H9 (cell line): ENCODE results near the gene MME. TPM values are rescaled to one million over a fixed set of nuclear protein-coding genes. Genes with fewer than 3 reads are reported as not detected.

Experiments
- DNase-seq: peaks from one replicate; pipeline ENCODE4 v3.0.0-alpha.2; 2017
- H2AFZ ChIP-seq: one replicate; pipeline ENCODE4 v1.6.1; 2013; ENCODE audit warnings: mild to moderate bottlenecking, low read length, control low read depth, moderate library complexity
- H2AK5ac ChIP-seq: 2 replicates; pipeline ENCODE4 v1.6.1; 2013; ENCODE audit warnings: low read length, control low read depth, mixed read lengths; ENCODE audit not compliant: insufficient read length
- H2BK120ac ChIP-seq: one replicate; pipeline ENCODE4 v1.6.1; 2013; ENCODE audit warnings: low read depth, mild to moderate bottlenecking, low read length, control low read depth, inconsistent platforms; ENCODE audit not compliant: poor library complexity, severe bottlenecking
- H2BK12ac ChIP-seq: 2 replicates; pipeline ENCODE4 v1.6.1; 2013; ENCODE audit warnings: low read length, control low read depth, mixed read lengths, low read depth; ENCODE audit not compliant: insufficient read length
- H2BK15ac ChIP-seq: 2 replicates; pipeline ENCODE4 v1.6.1; 2013; ENCODE audit warnings: low read depth, low read length, control low read depth
- H2BK20ac ChIP-seq: one replicate; pipeline ENCODE4 v1.6.1; 2013; ENCODE audit warnings: low read depth, mild to moderate bottlenecking, low read length, control low read depth, inconsistent platforms; ENCODE audit not compliant: poor library complexity, severe bottlenecking
- H2BK5ac ChIP-seq: 2 replicates; pipeline ENCODE4 v1.6.1; 2013; ENCODE audit warnings: low read length, control low read depth, mixed read lengths; ENCODE audit not compliant: insufficient read length
- H3K14ac ChIP-seq: 2 replicates; pipeline ENCODE4 v1.6.1; 2013; ENCODE audit warnings: low read length, control low read depth; ENCODE audit not compliant: insufficient read depth
- H3K18ac ChIP-seq: 2 replicates; pipeline ENCODE4 v1.6.1; 2013; ENCODE audit warnings: low read depth, mild to moderate bottlenecking, mixed read lengths, low read length, control low read depth; ENCODE audit not compliant: insufficient read length
- H3K23ac ChIP-seq: 2 replicates; pipeline ENCODE4 v1.6.1; 2013; ENCODE audit warnings: low read length, control low read depth, mixed read lengths, low read depth; ENCODE audit not compliant: insufficient read length
- H3K23me2 ChIP-seq: 2 replicates; pipeline ENCODE4 v1.6.1; 2013; ENCODE audit warnings: low read depth, mild to moderate bottlenecking, mixed read lengths, low read length, control low read depth; ENCODE audit not compliant: insufficient read length, poor library complexity, severe bottlenecking
- H3K27ac ChIP-seq: 2 replicates; pipeline ENCODE4 v1.5.1; 2013; ENCODE audit warnings: low read length, control low read depth, mixed read lengths, low read depth; ENCODE audit not compliant: insufficient read length
- H3K27me3 ChIP-seq: 2 replicates; pipeline ENCODE4 v1.6.1; 2013; ENCODE audit warnings: low read length, control low read depth, inconsistent platforms; ENCODE audit not compliant: insufficient read depth
- H3K4ac ChIP-seq: 2 replicates; pipeline ENCODE4 v1.6.1; 2013; ENCODE audit warnings: low read depth, mild to moderate bottlenecking, control low read depth, inconsistent platforms, low read length, moderate library complexity
- H3K4me1 ChIP-seq: 2 replicates; pipeline ENCODE4 v1.6.1; 2013; ENCODE audit warnings: low read length, control low read depth, inconsistent platforms; ENCODE audit not compliant: insufficient read depth
- H3K4me2 ChIP-seq: 2 replicates; pipeline ENCODE4 v1.6.1; 2013; ENCODE audit warnings: low read length, control low read depth, mixed read lengths; ENCODE audit not compliant: insufficient read length, insufficient read depth
- H3K56ac ChIP-seq: 2 replicates; pipeline ENCODE4 v1.6.1; 2013; ENCODE audit warnings: low read depth, mild to moderate bottlenecking, mixed read lengths, low read length, control low read depth; ENCODE audit not compliant: insufficient read length
- H3K79me1 ChIP-seq: 2 replicates; pipeline ENCODE4 v1.6.1; 2013; ENCODE audit warnings: low read depth, mild to moderate bottlenecking, moderate library complexity, low read length, control low read depth, inconsistent platforms; ENCODE audit not compliant: insufficient read depth, poor library complexity, severe bottlenecking
- H3K79me2 ChIP-seq: 2 replicates; pipeline ENCODE4 v1.6.1; 2013; ENCODE audit warnings: low read length, control low read depth, inconsistent platforms; ENCODE audit not compliant: insufficient read depth
- H3K9ac ChIP-seq: 2 replicates; pipeline ENCODE4 v1.6.1; 2013; ENCODE audit warnings: low read length, control low read depth, mixed read lengths; ENCODE audit not compliant: insufficient read length; ENCODE audit errors: extremely low read depth
- H3K9me3 ChIP-seq: one replicate; pipeline ENCODE4 v1.6.1; 2013; ENCODE audit warnings: low read depth, low read length, inconsistent platforms; ENCODE audit not compliant: control insufficient read depth
- H3T11ph ChIP-seq: one replicate; pipeline ENCODE4 v1.6.1; 2013; ENCODE audit warnings: mild to moderate bottlenecking, low read length, control low read depth, inconsistent platforms
- H4K20me1 ChIP-seq: one replicate; pipeline ENCODE4 v1.6.1; 2013; ENCODE audit not compliant: control insufficient read depth, insufficient read length, insufficient read depth
- H4K5ac ChIP-seq: 2 replicates; pipeline ENCODE4 v1.6.1; 2013; ENCODE audit warnings: low read depth, mild to moderate bottlenecking, mixed read lengths, low read length, control low read depth; ENCODE audit not compliant: insufficient read length
- H4K8ac ChIP-seq: replicated peaks from 2 replicates; pipeline ENCODE4 v1.6.1; 2013; ENCODE audit warnings: low read length, control low read depth, mixed read lengths, low read depth; ENCODE audit not compliant: insufficient read length
- H4K91ac ChIP-seq: 2 replicates; pipeline ENCODE4 v1.6.1; 2013; ENCODE audit warnings: low read depth, mild to moderate bottlenecking, moderate library complexity, mixed read lengths, low read length, control low read depth; ENCODE audit not compliant: insufficient read length
- H3K27ac Mint-ChIP-seq, 3 experiments: 2 replicates in 2 of 3; 3 replicates in 1 of 3; pipeline ENCODE4 v1.8.0; 2020 to 2021; ENCODE audit warnings: mixed read lengths in 3 of 3, mild to moderate bottlenecking in 1 of 3, moderate library complexity in 1 of 3
- H3K27me3 Mint-ChIP-seq: 2 replicates; pipeline ENCODE4 v1.8.0; 2021; ENCODE audit warnings: low read depth, mild to moderate bottlenecking, moderate library complexity, mixed read lengths
- H3K36me3 Mint-ChIP-seq, 3 experiments: 2 replicates in 2 of 3; 3 replicates in 1 of 3; pipeline ENCODE4 v1.8.0; 2020 to 2021; ENCODE audit warnings: low read depth in 3 of 3, mixed read lengths in 3 of 3; ENCODE audit not compliant: insufficient read depth in 1 of 3
- H3K4me1 Mint-ChIP-seq, 2 experiments: 2 replicates each; pipeline ENCODE4 v1.8.0; 2020; ENCODE audit warnings: mixed read lengths in 2 of 2
- H3K4me3 Mint-ChIP-seq, 2 experiments: 2 replicates in 1 of 2; 3 replicates in 1 of 2; pipeline ENCODE4 v1.8.0; 2020 to 2021; ENCODE audit warnings: mild to moderate bottlenecking in 2 of 2, mixed read lengths in 2 of 2, moderate library complexity in 1 of 2
- H3K9me3 Mint-ChIP-seq, 2 experiments: 2 replicates in 1 of 2; 3 replicates in 1 of 2; pipeline ENCODE4 v1.8.0; 2020; ENCODE audit warnings: mild to moderate bottlenecking in 2 of 2, mixed read lengths in 2 of 2, moderate library complexity in 1 of 2
- CTCF ChIP-seq: fragments of 200-600 bp; sonication (generic); conservative IDR thresholded peaks from 3 replicates; pipeline ENCODE4 v1.8.0; 2021; ENCODE audit warnings: antibody characterized with exemption, mild to moderate bottlenecking
- WGBS: extraction: QIAGEN DNeasy Blood & Tissue Kit; methylation state at CpG from one replicate; pipeline ENCODE4 v1.1.7; 2013; ENCODE audit warnings: missing lambda C conversion rate, low lambda C conversion rate, mixed read lengths; ENCODE audit not compliant: insufficient read length; ENCODE audit errors: extremely low coverage; 5-methylcytosine and 5-hydroxymethylcytosine counted together
- total RNA-seq: library from RNA; stranded (reverse); gene quantifications from 2 replicates; pipeline ENCODE4 v1.2.1, GENCODE V29; 2021

MME gene
- total RNA-seq, 1 experiment from 2014 or later = 16.4 TPM

- Histone ChIP-seq H3K79me2 (no peaks in the 10 kb centered on the region), H3K4me1 (no peaks in the 10 kb centered on the region), H2BK15ac (no peak overlapping the region), H3K14ac (no peak overlapping the region), H4K20me1 (no peaks in the 10 kb centered on the region), H3K9ac (no peak overlapping the region), H3K23me2 (no peaks in the 10 kb centered on the region), H3K27ac (no peak overlapping the region), H2BK12ac (no peak overlapping the region), H3K18ac (no peak overlapping the region), H2AFZ (no peak overlapping the region), H3K23ac (no peak overlapping the region), H3K4ac (no peak overlapping the region), H3K9me3 (no peaks in the 10 kb centered on the region), H3K79me1 (no peaks in the 10 kb centered on the region), H2BK5ac (no peak overlapping the region), H4K5ac (no peak overlapping the region), H4K91ac (no peak overlapping the region), H2AK5ac (no peak overlapping the region), H3K27me3 (no peaks in the 10 kb centered on the region), H3K56ac (no peak overlapping the region), H2BK20ac (no peak overlapping the region), H4K8ac (no peak overlapping the region), H2BK120ac (no peak overlapping the region), H3T11ph (no peak overlapping the region), H3K4me2 (no peak overlapping the region)
- Mint-ChIP-seq H3K9me3 (no peaks in the 10 kb centered on the region), H3K27ac (no peak overlapping the region), H3K4me3 (no peak overlapping the region), H3K4me1 (peaks cover 13 to 14% of the 10 kb centered on the region in 2 experiments), H3K27me3 (no peaks in the 10 kb centered on the region), H3K36me3 (peaks cover 0 to 24% (median 18%) of the 10 kb centered on the region in 3 experiments; a peak in 5 of 7 replicates)
- no peak for DNase-seq
- TF ChIP-seq CTCF = no peak
- no CpG with 5 or more reads among the region's 2 CpGs for WGBS
These were observed 89.1 kb downstream of the MME start for GRCh38 chr3:155169197-155169596.
